ENCODE data around the gene HMCN2. TPM values are rescaled to one million over a fixed set of nuclear protein-coding genes. Genes with fewer than 3 reads are reported as not detected.

HMCN2 gene
- total and polyA plus RNA-seq, 2 donors (not counting 3 experiments of a cell fraction or from before 2014, with no cell fraction given) = 0.04 to 0.24 TPM

DNA sequence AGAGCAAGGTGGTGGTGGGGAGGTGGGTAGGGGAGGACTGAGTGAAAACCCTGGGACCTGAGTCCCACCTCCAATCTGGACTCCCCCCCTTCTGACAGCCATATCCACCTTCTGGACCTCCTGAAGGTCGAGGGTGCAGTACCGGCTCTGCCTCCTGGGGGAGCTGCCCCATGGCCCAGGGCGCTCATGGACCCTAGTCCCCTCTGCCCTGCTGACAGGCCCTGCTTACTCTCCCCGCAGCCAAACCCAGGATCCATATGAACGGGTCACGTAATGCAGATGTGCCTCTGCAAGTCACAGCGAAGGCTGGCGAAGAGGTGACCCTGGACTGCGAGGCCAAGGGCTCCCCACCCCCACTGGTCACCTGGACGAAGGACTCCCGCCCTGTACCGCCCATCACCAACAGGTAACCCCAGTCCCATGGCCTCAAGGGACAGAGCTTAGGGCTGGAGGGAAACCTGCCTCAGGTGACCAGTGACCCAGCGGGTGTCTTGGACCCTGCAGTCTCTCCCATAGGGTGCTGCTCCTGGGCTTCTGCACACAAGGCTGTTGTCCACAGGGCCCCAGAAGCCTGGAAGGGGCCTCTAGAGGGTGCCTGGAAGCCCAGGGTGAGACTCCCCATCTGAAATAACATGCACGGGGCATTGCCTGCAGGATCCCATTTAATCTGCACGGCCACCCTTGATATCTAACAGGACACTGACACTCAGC is 61.7 kb downstream of the HMCN2 start:
- Histone ChIP-seq H3K9ac (replicated peaks; ENCODE audit: extremely low read depth, insufficient read depth, low read length) (no peak overlapping the region), H3K36me3 (ENCODE audit: control insufficient read depth in 2 of 2, extremely low read depth in 1 of 2, insufficient read depth in 2 of 2, low read length in 2 of 2) (no peaks in the 10 kb centered on the region), H3K27me3 (ENCODE audit: control insufficient read depth in 2 of 2, insufficient read depth in 2 of 2, low read length in 2 of 2) (peaks cover 2 to 6% of the 10 kb centered on the region in 2 experiments), H3K4me2 (ENCODE audit: insufficient read depth, low read length) (no peak overlapping the region), H4K20me1 (replicated peaks; ENCODE audit: control insufficient read depth, extremely low read depth, insufficient read depth, low read length) (no peaks in the 10 kb centered on the region), H2AFZ (ENCODE audit: low read depth, low read length) (no peak overlapping the region), H3K27ac (ENCODE audit: insufficient read depth, low read depth, low read length) (no peak overlapping the region), H3K4me3 (replicated peaks in 1 of 3; ENCODE audit: insufficient read depth in 1 of 3, low read depth in 1 of 3, low read length in 3 of 3) (no peak overlapping the region), H3K4me1 (ENCODE audit: control insufficient read depth, extremely low read depth, insufficient read depth, low read length) (no peaks in the 10 kb centered on the region), H3K9me3 (replicated peaks; ENCODE audit: control insufficient read depth, insufficient read depth, low read length) (no peaks in the 10 kb centered on the region), H3K9me1 (replicated peaks; ENCODE audit: control insufficient read depth, extremely low read depth, insufficient read depth, low read length) (no peaks in the 10 kb centered on the region), H3K79me2 (ENCODE audit: control insufficient read depth, insufficient read depth, low read length) (no peaks in the 10 kb centered on the region)
- TF ChIP-seq MAX (IDR thresholded peaks at IDR 0.05; ENCODE audit: insufficient read depth, insufficient read length) (no peak), CTCF (IDR thresholded peaks at IDR 0.05; ENCODE audit: extremely low read depth in 1 of 2, insufficient read depth in 1 of 2, low read depth in 1 of 2, low read length in 2 of 2) (peak; percentile 6 to 30)
- dilution Hi-C loops (cut with MboI; ENCODE audit: extremely low pct_ligation_motif_present, low sequenced_read_pairs) (no loop called here), intact Hi-C loops (cut with micrococcal nuclease) (no loop called here)
- POLR2A ChIA-PET = no interaction called here
- CTCF ChIA-PET = interaction anchor here (1.1 to 1.7 kb wide), 2 partner anchors 13 to 16 kb away, joined by 3 to 5 read pairs; no protein-coding TSS in a partner anchor
- FAIRE-seq (no peak), DNase-seq (ENCODE audit: low read depth, low spot score) (no peak)
- no TSS peak for BruUV-seq (replicated peaks)

- TF ChIP-seq CTCF (IDR thresholded peaks at IDR 0.05; ENCODE audit: extremely low read depth in 1 of 2, insufficient read depth in 1 of 2, low read depth in 1 of 2, low read length in 2 of 2) (no peak), MAX (IDR thresholded peaks at IDR 0.05; ENCODE audit: insufficient read depth, insufficient read length) (no peak), JUN (IDR thresholded peaks at IDR 0.05; ENCODE audit: borderline replicate concordance, insufficient read depth, insufficient read length, low read depth) (no peak), POLR2AphosphoS5 (IDR thresholded peaks at IDR 0.05; ENCODE audit: insufficient read depth, low read depth, low read length) (no peak), POLR2A (IDR thresholded peaks at IDR 0.05; ENCODE audit: low read depth, low read length) (no peak), MYC (IDR thresholded peaks at IDR 0.05; ENCODE audit: low read depth, low read length) (no peak), GATA2 (IDR thresholded peaks at IDR 0.05; ENCODE audit: insufficient read depth, insufficient read length, low read depth, low read length) (no peak), EZH2 (IDR thresholded peaks at IDR 0.05; ENCODE audit: borderline replicate concordance, low read depth, low read length, severe bottlenecking) (no peak), FOS (IDR thresholded peaks at IDR 0.05; ENCODE audit: borderline replicate concordance, insufficient read depth, low read length) (no peak)
- H3K27me3 ChIP-seq (ENCODE audit: control insufficient read depth in 2 of 2, insufficient read depth in 2 of 2, low read length in 2 of 2) = peaks cover 1 to 2% of the 10 kb centered on the region in 2 experiments
- H3K36me3 ChIP-seq (ENCODE audit: control insufficient read depth in 2 of 2, extremely low read depth in 1 of 2, insufficient read depth in 2 of 2, low read length in 2 of 2) = no peaks in the 10 kb centered on the region
- H3K27ac ChIP-seq (ENCODE audit: insufficient read depth, low read depth, low read length) = no peak overlapping the region
- intact Hi-C loops (cut with micrococcal nuclease) = no loop called here
- FAIRE-seq (no peak), DNase-seq (ENCODE audit: low read depth, low spot score) (no peak)
- no peaks in the 10 kb centered on the region for H3K4me1 ChIP-seq (ENCODE audit: control insufficient read depth, extremely low read depth, insufficient read depth, low read length)
- no peaks in the 10 kb centered on the region for H3K79me2 ChIP-seq (ENCODE audit: control insufficient read depth, insufficient read depth, low read length)
- dilution Hi-C loops (cut with MboI; ENCODE audit: extremely low pct_ligation_motif_present, low sequenced_read_pairs) = no loop called here
- no peaks in the 10 kb centered on the region for H3K9me3 ChIP-seq (replicated peaks; ENCODE audit: control insufficient read depth, insufficient read depth, low read length)
- H2AFZ ChIP-seq (ENCODE audit: low read depth, low read length) = no peak overlapping the region
- no peak overlapping the region for H3K9ac ChIP-seq (replicated peaks; ENCODE audit: extremely low read depth, insufficient read depth, low read length)
- CTCF ChIA-PET = interaction anchor here (1.1 to 1.7 kb wide), 2 partner anchors 12 to 17 kb away, joined by 3 to 5 read pairs; no protein-coding TSS in a partner anchor
- POLR2A ChIA-PET = interaction anchor here (0.7 kb wide), 1 partner anchor 15 kb away, joined by 4 read pairs; no protein-coding TSS in a partner anchor
- BruUV-seq (replicated peaks) = no TSS peak
- H4K20me1 ChIP-seq (replicated peaks; ENCODE audit: control insufficient read depth, extremely low read depth, insufficient read depth, low read length) = no peaks in the 10 kb centered on the region
- no peaks in the 10 kb centered on the region for H3K9me1 ChIP-seq (replicated peaks; ENCODE audit: control insufficient read depth, extremely low read depth, insufficient read depth, low read length)
- H3K4me3 ChIP-seq (replicated peaks in 1 of 3; ENCODE audit: insufficient read depth in 1 of 3, low read depth in 1 of 3, low read length in 3 of 3) = no peak overlapping the region
- no peak overlapping the region for H3K4me2 ChIP-seq (ENCODE audit: insufficient read depth, low read length)
Measured at GRCh38 chr9:130327781-130328348, 62.3 kb downstream of the HMCN2 start.
